Kidney epithelial cell (primary cell): ENCODE results near the gene TMEM8B. TPM values are rescaled to one million over a fixed set of nuclear protein-coding genes. Genes with fewer than 3 reads are reported as not detected.

Experiments used
- DNase-seq: peaks from one replicate; pipeline ENCODE4 v3.0.0-alpha.2; 2010; ENCODE audit warnings: low read depth
- H3K27me3 ChIP-seq: 2 replicates; pipeline ENCODE4 v1.6.0; 2011; ENCODE audit warnings: low read length; ENCODE audit not compliant: control insufficient read depth, insufficient read depth
- H3K36me3 ChIP-seq: 2 replicates; pipeline ENCODE4 v1.5.1; 2011; ENCODE audit warnings: low read length; ENCODE audit not compliant: control insufficient read depth, insufficient read depth
- H3K4me3 ChIP-seq: 2 replicates; pipeline ENCODE4 v1.5.1; 2011; ENCODE audit warnings: low read depth, mild to moderate bottlenecking, control low read depth, low read length
- CTCF ChIP-seq: IDR thresholded peaks from 2 replicates; pipeline ENCODE4 v1.5.1; 2011; ENCODE audit warnings: mild to moderate bottlenecking, moderate library complexity, low read length, control low read depth, inconsistent platforms; ENCODE audit not compliant: insufficient read depth, poor library complexity, severe bottlenecking
- total RNA-seq: library from RNA; depleted of rRNA; stranded (reverse); fragments of >200 nt; gene quantifications from 2 replicates; pipeline ENCODE4 v1.2.3, GENCODE V29; 2015

The TMEM8B gene
- total RNA-seq, 1 donor from 2014 or later = 5.9 TPM

- H3K27me3 ChIP-seq = no peaks in the 10 kb centered on the region
- no peak overlapping the region for H3K4me3 ChIP-seq
- DNase-seq = peak; percentile 42
- peaks cover 1% of the 10 kb centered on the region for H3K36me3 ChIP-seq
- TF ChIP-seq CTCF = peak; percentile 83
Measured at GRCh38 chr9:35790385-35791296, 38.4 kb upstream of the TMEM8B start.

- DNase-seq = no peak
- H3K36me3 ChIP-seq = no peaks in the 10 kb centered on the region
- no peaks in the 10 kb centered on the region for H3K27me3 ChIP-seq
- peak within 1 kb of the TSS; percentile 49 for H3K4me3 ChIP-seq
- no peak for TF ChIP-seq CTCF
Measured at GRCh38 chr9:35791297-35791921, 37.6 kb upstream of the TMEM8B start, which contains the start of gene NPR2. Gene NPR2 (plus strand): TSS chr9:35791591. CDS start chr9:35792409, 818 bp downstream.

GRCh38 chr9:35792024-35792813 is 36.8 kb upstream of the TMEM8B start:
- TF ChIP-seq CTCF = no peak
- no peak for DNase-seq
- Histone ChIP-seq H3K4me3 (peak overlapping the region; percentile 49), H3K36me3 (no peaks in the 10 kb centered on the region), H3K27me3 (no peaks in the 10 kb centered on the region)

- H3K27me3 ChIP-seq = no peaks in the 10 kb centered on the region
- no peak for DNase-seq
- no peak overlapping the region for H3K4me3 ChIP-seq
- TF ChIP-seq CTCF = no peak
- H3K36me3 ChIP-seq = no peaks in the 10 kb centered on the region
Measured at GRCh38 chr9:35792826-35793225, 36.2 kb upstream of the TMEM8B start.

- H3K4me3 ChIP-seq = no peak overlapping the region
- no peak for DNase-seq
- no peak for TF ChIP-seq CTCF
- H3K27me3 ChIP-seq = no peaks in the 10 kb centered on the region
- no peaks in the 10 kb centered on the region for H3K36me3 ChIP-seq
Measured at GRCh38 chr9:35793461-35793860, 35.6 kb upstream of the TMEM8B start.
